ENCODE results near the gene IFIT2.

The IFIT2 gene

GRCh38 chr10:89343089-89343767, 41.4 kb downstream of the IFIT2 start:
- no peak overlapping the region for H3K4me3 ChIP-seq (ENCODE audit: severe bottlenecking)
- no peaks in the 10 kb centered on the region for H3K27me3 ChIP-seq (ENCODE audit: insufficient read depth, poor library complexity, severe bottlenecking)
- ATAC-seq (ENCODE audit: low read depth), result no peak
- no peak overlapping the region for H3K27ac ChIP-seq (ENCODE audit: poor library complexity, severe bottlenecking)
- H3K4me1 ChIP-seq (ENCODE audit: insufficient read depth, poor library complexity, severe bottlenecking), result peaks cover 17% of the 10 kb centered on the region
- no peak for TF ChIP-seq CTCF (IDR thresholded peaks at IDR 0.05; ENCODE audit: poor library complexity, severe bottlenecking)
- no peaks in the 10 kb centered on the region for H3K36me3 ChIP-seq (ENCODE audit: low read depth)
- H3K9me3 ChIP-seq (ENCODE audit: severe bottlenecking), result no peaks in the 10 kb centered on the region
- no peak for DNase-seq (ENCODE audit: low spot score)

- Histone ChIP-seq H3K27ac (ENCODE audit: poor library complexity, severe bottlenecking) (no peak overlapping the region), H3K4me3 (ENCODE audit: severe bottlenecking) (no peak overlapping the region), H3K36me3 (ENCODE audit: low read depth) (no peaks in the 10 kb centered on the region), H3K9me3 (ENCODE audit: severe bottlenecking) (no peaks in the 10 kb centered on the region), H3K4me1 (ENCODE audit: insufficient read depth, poor library complexity, severe bottlenecking) (peaks cover 17% of the 10 kb centered on the region), H3K27me3 (ENCODE audit: insufficient read depth, poor library complexity, severe bottlenecking) (no peaks in the 10 kb centered on the region)
- TF ChIP-seq CTCF (IDR thresholded peaks at IDR 0.05; ENCODE audit: poor library complexity, severe bottlenecking), result no peak
- DNase-seq (ENCODE audit: low spot score) (no peak), ATAC-seq (ENCODE audit: low read depth) (no peak)
Observed at GRCh38 chr10:89344156-89344555, 42.3 kb downstream of the IFIT2 start.

GRCh38 chr10:89345367-89346000, 43.6 kb downstream of the IFIT2 start:
- Histone ChIP-seq H3K27me3 (ENCODE audit: insufficient read depth, poor library complexity, severe bottlenecking) (no peaks in the 10 kb centered on the region), H3K36me3 (ENCODE audit: low read depth) (no peaks in the 10 kb centered on the region), H3K9me3 (ENCODE audit: severe bottlenecking) (no peaks in the 10 kb centered on the region), H3K4me3 (ENCODE audit: severe bottlenecking) (no peak overlapping the region), H3K4me1 (ENCODE audit: insufficient read depth, poor library complexity, severe bottlenecking) (peaks cover 17% of the 10 kb centered on the region), H3K27ac (ENCODE audit: poor library complexity, severe bottlenecking) (peak overlapping the region; percentile 33)
- ATAC-seq (ENCODE audit: low read depth) (no peak), DNase-seq (ENCODE audit: low spot score) (no peak)
- TF ChIP-seq CTCF (IDR thresholded peaks at IDR 0.05; ENCODE audit: poor library complexity, severe bottlenecking), result no peak

DNA sequence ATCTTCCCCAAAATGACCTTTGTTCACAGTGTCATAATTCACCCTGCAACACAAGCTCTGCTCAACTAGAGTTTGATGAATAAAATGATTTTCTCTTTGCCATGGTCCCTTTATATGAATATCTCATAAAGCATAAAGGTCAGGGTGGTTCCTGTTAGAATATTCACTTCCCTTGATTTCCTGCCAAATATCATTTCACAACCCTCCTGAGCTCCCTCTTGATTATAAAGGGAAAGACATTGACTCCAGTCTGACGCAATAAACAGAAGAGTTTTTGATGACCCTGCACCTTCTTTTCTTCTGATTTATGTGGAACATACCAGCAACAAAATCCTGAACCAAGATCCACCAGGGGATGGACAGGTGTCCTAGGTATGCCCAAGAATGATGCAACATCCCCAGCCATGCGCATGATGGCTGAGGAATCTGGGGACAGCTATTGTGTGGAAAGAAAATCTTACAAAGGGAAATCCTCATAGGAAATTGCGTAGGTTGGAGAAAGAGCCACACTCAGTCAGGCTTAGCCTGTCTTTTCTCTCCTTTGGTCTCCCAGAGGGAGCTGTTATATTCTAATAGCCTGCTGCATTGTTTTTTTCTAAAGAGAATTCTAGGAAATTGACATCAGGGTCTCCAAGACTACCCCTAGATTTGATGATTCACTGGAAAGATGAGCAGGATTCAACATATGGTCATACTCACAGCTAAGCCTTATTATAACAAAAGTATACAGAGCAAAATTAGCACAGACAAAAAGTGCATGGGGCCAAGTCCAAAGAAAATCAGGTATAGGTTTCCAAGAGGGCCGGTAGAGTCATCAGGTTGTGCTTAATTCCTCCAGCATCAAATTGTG, 44.8 kb downstream of the IFIT2 start:
- TF ChIP-seq CTCF (IDR thresholded peaks at IDR 0.05; ENCODE audit: poor library complexity, severe bottlenecking), result no peak
- DNase-seq (ENCODE audit: low spot score), result no peak

More for the DNA sequence above, 44.8 kb downstream of the IFIT2 start:
- H3K27ac ChIP-seq (ENCODE audit: poor library complexity, severe bottlenecking), result peak overlapping the region; percentile 33
- no peaks in the 10 kb centered on the region for H3K9me3 ChIP-seq (ENCODE audit: severe bottlenecking)
- peaks cover 28% of the 10 kb centered on the region for H3K4me1 ChIP-seq (ENCODE audit: insufficient read depth, poor library complexity, severe bottlenecking)
- no peaks in the 10 kb centered on the region for H3K36me3 ChIP-seq (ENCODE audit: low read depth)
- ATAC-seq (ENCODE audit: low read depth), result peak; percentile 65
- H3K27me3 ChIP-seq (ENCODE audit: insufficient read depth, poor library complexity, severe bottlenecking), result no peaks in the 10 kb centered on the region
- no peak overlapping the region for H3K4me3 ChIP-seq (ENCODE audit: severe bottlenecking)
